Epithelial cell of esophagus (primary cell): ENCODE measurements around the gene SIRPB2.

Experiments
- DNase-seq: peaks from one replicate; pipeline ENCODE4 v3.0.0; 2010; ENCODE audit warnings: low read depth
- H3K4me3 ChIP-seq: 2 replicates; pipeline ENCODE4 v1.5.1; 2011; ENCODE audit warnings: mild to moderate bottlenecking, low read length, control low read depth
- CTCF ChIP-seq: IDR thresholded peaks from 2 replicates; pipeline ENCODE4 v1.5.1; 2011; ENCODE audit warnings: low read depth, mild to moderate bottlenecking, low read length, control low read depth, inconsistent platforms; ENCODE audit not compliant: insufficient read depth; ENCODE audit errors: missing control alignments

The SIRPB2 gene

GRCh38 chr20:1460275-1460674, 30.9 kb downstream of the SIRPB2 start:
- no peak for TF ChIP-seq CTCF
- no peak for DNase-seq
- no peak overlapping the region for H3K4me3 ChIP-seq

- TF ChIP-seq CTCF, result no peak
- DNase-seq, result no peak
- no peak overlapping the region for H3K4me3 ChIP-seq
Measured at GRCh38 chr20:1457992-1458391, 33.2 kb downstream of the SIRPB2 start.

GRCh38 chr20:1456300-1456699, 34.9 kb downstream of the SIRPB2 start:
- no peak overlapping the region for H3K4me3 ChIP-seq
- TF ChIP-seq CTCF, result no peak
- DNase-seq, result no peak

GRCh38 chr20:1450926-1451491, 40.2 kb downstream of the SIRPB2 start:
- H3K4me3 ChIP-seq, result no peak overlapping the region
- TF ChIP-seq CTCF, result no peak
- DNase-seq, result no peak

- no peak for TF ChIP-seq CTCF
- DNase-seq, result no peak
- no peak overlapping the region for H3K4me3 ChIP-seq
Measured at GRCh38 chr20:1449370-1449769, 41.9 kb downstream of the SIRPB2 start.

- no peak overlapping the region for H3K4me3 ChIP-seq
- DNase-seq, result no peak
- TF ChIP-seq CTCF, result no peak
Measured at GRCh38 chr20:1448081-1448620, 43.1 kb downstream of the SIRPB2 start.

- TF ChIP-seq CTCF, result no peak
- DNase-seq, result no peak
- no peak overlapping the region for H3K4me3 ChIP-seq
Measured at GRCh38 chr20:1446536-1446935, 44.7 kb downstream of the SIRPB2 start.
